Coronary artery (tissue), 2 donors: ENCODE measurements around the gene WNT9A.

Source experiments
- DNase-seq: peaks from one replicate; pipeline ENCODE4 v3.0.0-alpha.2; 2017; ENCODE audit warnings: low spot score
- H3K27ac ChIP-seq, 2 donors: fragments of 200-600 bp; sonication (generic); one replicate each; pipeline ENCODE4 v1.5.1; 2016 to 2019
- H3K4me3 ChIP-seq: fragments of 200-600 bp; sonication (generic); 2 replicates; pipeline ENCODE4 v1.5.1; 2016; ENCODE audit warnings: mild to moderate bottlenecking, moderate library complexity
- CTCF ChIP-seq: fragments of 200-600 bp; sonication (generic); IDR thresholded peaks from one replicate; pipeline ENCODE4 v1.5.1; 2019; ENCODE audit warnings: antibody characterized with exemption

WNT9A gene

GRCh38 chr1:227870366-227870765 lies 77.4 kb downstream of the WNT9A start:
- DNase-seq: no peak
- Histone ChIP-seq H3K27ac (no peak overlapping the region), H3K4me3 (no peak overlapping the region)
- TF ChIP-seq CTCF: no peak

DNA sequence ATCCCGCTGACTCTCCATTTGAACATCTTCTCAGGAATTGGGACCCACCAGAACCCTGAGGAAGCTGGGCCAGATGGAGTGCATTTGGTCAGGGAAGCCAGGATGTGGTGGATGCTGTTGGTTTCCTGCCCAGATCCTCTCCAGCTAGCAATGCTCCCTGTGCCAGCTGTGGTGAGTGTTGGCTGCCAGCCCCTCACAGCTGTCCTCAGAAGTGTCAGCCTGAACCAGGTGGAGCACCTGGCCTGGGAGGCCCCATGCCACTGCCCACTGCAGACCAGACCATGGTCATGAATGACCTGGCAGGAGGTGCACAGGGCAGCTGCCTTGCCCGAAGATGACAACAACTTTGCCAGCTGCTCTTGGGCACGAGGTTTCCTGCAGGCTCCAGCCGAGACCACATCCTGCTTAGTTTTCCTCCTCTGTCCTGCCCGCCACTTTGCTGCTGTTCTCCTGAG lies 77.9 kb downstream of the WNT9A start:
- Histone ChIP-seq H3K4me3 (no peak overlapping the region), H3K27ac (no peak overlapping the region)
- DNase-seq: no peak
- no peak for TF ChIP-seq CTCF

DNA sequence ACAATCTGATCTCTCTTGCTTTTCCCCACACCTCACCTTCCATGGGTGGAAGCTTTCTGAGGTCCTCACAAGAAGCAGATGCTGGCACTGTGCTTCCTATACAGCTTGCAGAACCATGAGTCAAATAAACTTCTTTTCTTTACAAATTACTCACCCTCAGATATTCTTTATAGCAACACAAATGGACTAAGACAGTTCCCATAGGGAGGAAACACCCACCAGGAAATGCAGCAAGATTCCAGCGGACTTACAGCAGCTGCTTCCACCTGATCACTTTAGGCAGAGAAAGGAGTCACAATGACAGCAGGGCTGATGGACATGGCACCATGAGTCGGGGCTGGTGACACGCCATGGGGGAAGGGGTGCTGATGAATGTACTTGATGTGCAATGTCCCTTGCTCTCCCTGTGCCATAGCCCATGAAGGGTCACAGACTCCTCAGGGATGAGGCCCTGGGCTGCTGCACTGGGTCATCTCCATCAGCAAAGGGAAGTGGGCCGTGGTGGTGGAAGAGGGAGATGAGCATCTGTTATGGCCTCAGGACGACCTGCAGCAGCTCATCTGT lies 78.4 kb downstream of the WNT9A start:
- Histone ChIP-seq H3K27ac (no peak overlapping the region), H3K4me3 (no peak overlapping the region)
- no peak for TF ChIP-seq CTCF
- DNase-seq: no peak
